Esophagus squamous epithelium (tissue), 5 donors: ENCODE measurements around the gene LRRIQ1. TPM values are rescaled to one million over a fixed set of nuclear protein-coding genes. Genes with fewer than 3 reads are reported as not detected.

Experiments
- DNase-seq: peaks from one replicate; lab custom pipeline; 2025; lab: John Stamatoyannopoulos, UW
- H3K27ac ChIP-seq, 4 donors: fragments of 200-600 bp; sonication (generic); one replicate each; pipeline ENCODE4 v1.5.1; 2016 to 2019; ENCODE audit warnings: mild to moderate bottlenecking in 1 of 4
- H3K27me3 ChIP-seq, 4 donors: fragments of 200-600 bp; sonication (generic); 1 replicate in 3 of 4; 2 replicates in 1 of 4; pipeline versions ENCODE4 v1.5.1 to v1.6.0; 2017 to 2021; ENCODE audit warnings: antibody characterized with exemption in 1 of 4
- H3K36me3 ChIP-seq, 3 donors: fragments of 200-600 bp; sonication (generic); one replicate each; pipeline ENCODE4 v1.5.1; 2016 to 2019
- H3K4me1 ChIP-seq, 3 donors: fragments of 200-600 bp; sonication (generic); one replicate each; pipeline ENCODE4 v1.5.1; 2017 to 2019
- H3K4me3 ChIP-seq, 4 donors: fragments of 200-600 bp; sonication (generic); 1 replicate in 3 of 4; 2 replicates in 1 of 4; pipeline ENCODE4 v1.5.1; 2016 to 2019; ENCODE audit warnings: mild to moderate bottlenecking in 2 of 4, moderate library complexity in 1 of 4
- H3K9me3 ChIP-seq, 3 donors: fragments of 200-600 bp; sonication (generic); one replicate each; pipeline ENCODE4 v1.5.1; 2016 to 2019
- POLR2A ChIP-seq, 4 donors: fragments of 450-650 bp; IDR thresholded peaks; one replicate each; pipeline ENCODE4 v1.6.1; 2017; ENCODE audit warnings: antibody characterized with exemption in 4 of 4, mild to moderate bottlenecking in 4 of 4, moderate library complexity in 3 of 4
- WGBS, 2 donors: methylation state at CpG; one replicate each; pipeline ENCODE4 v1.1.5; 2018; 5-methylcytosine and 5-hydroxymethylcytosine counted together
- intact Hi-C: fragments of 100-400 bp; cut with DNase I; formaldehyde crosslinking; loops from one replicate; pipeline ENCODE4 v1.15.0; 2022
- total RNA-seq, 4 donors: library from RNA; depleted of rRNA; stranded (reverse); fragments of >200 nt; gene quantifications; one replicate each; pipeline ENCODE4 v1.1.0, GENCODE V29; 2016
- TF ChIP-seq, protein P1 (sequence below), 6 experiments: fragments of 450-650 bp in 4 of 6; fragments of 200-600 bp in 2 of 6; sonication (generic) in 2 of 6; IDR thresholded peaks; one replicate each; pipeline ENCODE4 v1.5.1; 2016 to 2019; ENCODE audit warnings: antibody characterized with exemption in 6 of 6, mild to moderate bottlenecking in 4 of 6, moderate library complexity in 4 of 6
- donor health status: DM: yes; HTN: yes; CAD: no.

The LRRIQ1 gene
- total RNA-seq, 4 donors from 2014 or later, result 0.09 TPM; not detected in 3

DNA sequence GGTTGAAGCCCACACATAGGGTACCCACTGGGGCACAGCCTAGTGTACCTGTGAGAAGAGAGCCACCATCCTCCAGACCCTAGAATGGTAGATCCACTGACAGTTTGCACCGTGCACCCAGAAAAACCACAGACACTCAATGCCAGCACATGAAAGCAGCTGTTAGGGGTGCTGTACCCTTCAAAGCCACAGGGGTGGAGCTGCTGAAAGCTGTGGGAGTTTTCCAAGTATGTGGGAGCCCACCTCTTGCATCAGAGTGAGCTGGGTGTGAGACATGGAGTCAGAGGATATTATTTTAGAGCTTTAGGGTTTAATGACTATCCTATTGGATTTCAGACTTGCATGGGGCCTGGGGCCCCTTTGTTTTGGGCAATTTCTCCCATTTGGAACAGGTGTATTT is 30.5 kb upstream of the LRRIQ1 start:
- TF ChIP-seq POLR2A (IDR thresholded peaks at IDR 0.05), result no peak
- TF ChIP-seq, protein P1, sequence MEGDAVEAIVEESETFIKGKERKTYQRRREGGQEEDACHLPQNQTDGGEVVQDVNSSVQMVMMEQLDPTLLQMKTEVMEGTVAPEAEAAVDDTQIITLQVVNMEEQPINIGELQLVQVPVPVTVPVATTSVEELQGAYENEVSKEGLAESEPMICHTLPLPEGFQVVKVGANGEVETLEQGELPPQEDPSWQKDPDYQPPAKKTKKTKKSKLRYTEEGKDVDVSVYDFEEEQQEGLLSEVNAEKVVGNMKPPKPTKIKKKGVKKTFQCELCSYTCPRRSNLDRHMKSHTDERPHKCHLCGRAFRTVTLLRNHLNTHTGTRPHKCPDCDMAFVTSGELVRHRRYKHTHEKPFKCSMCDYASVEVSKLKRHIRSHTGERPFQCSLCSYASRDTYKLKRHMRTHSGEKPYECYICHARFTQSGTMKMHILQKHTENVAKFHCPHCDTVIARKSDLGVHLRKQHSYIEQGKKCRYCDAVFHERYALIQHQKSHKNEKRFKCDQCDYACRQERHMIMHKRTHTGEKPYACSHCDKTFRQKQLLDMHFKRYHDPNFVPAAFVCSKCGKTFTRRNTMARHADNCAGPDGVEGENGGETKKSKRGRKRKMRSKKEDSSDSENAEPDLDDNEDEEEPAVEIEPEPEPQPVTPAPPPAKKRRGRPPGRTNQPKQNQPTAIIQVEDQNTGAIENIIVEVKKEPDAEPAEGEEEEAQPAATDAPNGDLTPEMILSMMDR (IDR thresholded peaks at IDR 0.05), result no peak
- H3K4me3 ChIP-seq, result no peak overlapping the region
- H3K9me3 ChIP-seq, result no peaks in the 10 kb centered on the region
- H3K27me3 ChIP-seq, result no peaks in the 10 kb centered on the region
- intact Hi-C loops, result no loop called here
- no CpG with 5 or more reads among the region's 1 CpG for WGBS, 2 donors
- peaks cover 0 to 6% (median 0%) of the 10 kb centered on the region in 3 donors for H3K4me1 ChIP-seq
- no peak overlapping the region for H3K27ac ChIP-seq
- DNase-seq, result no peak
- H3K36me3 ChIP-seq, result no peaks in the 10 kb centered on the region

DNA sequence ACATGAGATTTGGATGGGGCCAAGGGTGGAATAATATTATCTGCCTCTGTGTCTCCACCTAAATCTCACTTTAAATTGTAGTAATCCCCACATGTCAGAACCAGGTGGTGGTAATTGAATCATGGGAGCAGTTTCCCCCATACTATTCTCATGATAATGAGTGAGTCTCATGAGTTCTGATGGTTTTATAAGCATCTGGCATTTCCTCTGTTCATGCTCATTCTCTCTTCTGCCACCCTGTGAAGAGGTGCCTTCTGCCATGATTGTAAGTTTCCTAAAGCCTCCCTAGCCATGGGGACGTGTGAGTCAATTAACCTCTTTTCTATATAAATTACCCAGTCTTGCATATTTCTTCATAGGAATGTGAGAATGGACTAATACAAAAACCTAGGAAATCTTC is 29.9 kb upstream of the LRRIQ1 start:
- Histone ChIP-seq H3K4me3 (no peak overlapping the region), H3K4me1 (peaks cover 0 to 6% (median 0%) of the 10 kb centered on the region in 3 donors), H3K9me3 (no peaks in the 10 kb centered on the region), H3K36me3 (no peaks in the 10 kb centered on the region), H3K27me3 (no peaks in the 10 kb centered on the region), H3K27ac (no peak overlapping the region)
- intact Hi-C loops, result no loop called here
- 75 to 81% methylated on average over 1 of the region's 1 CpG for WGBS, 2 donors
- DNase-seq, result no peak
- TF ChIP-seq, protein P1 (IDR thresholded peaks at IDR 0.05), result no peak
- no peak for TF ChIP-seq POLR2A (IDR thresholded peaks at IDR 0.05)

DNA sequence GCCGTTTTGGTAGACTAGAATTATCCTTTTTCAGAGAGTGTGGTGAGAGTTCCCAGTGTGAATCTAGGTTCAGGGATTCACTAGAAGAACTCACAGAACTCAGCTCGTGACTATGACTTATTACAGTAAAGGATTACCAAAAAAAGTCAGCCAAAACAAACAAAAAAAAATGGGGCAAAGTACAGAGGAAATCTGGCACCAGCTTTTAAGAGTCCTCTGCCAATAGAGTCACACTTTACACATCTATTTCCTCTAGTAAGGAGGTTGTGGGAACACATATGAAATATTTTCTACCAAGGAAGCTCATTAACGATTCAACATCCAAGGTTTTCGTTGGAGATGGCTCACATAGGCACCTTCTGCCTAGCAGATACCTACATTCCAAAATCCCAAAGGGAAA is 28.3 kb upstream of the LRRIQ1 start:
- Histone ChIP-seq H3K4me1 (peaks cover 0 to 6% (median 0%) of the 10 kb centered on the region in 3 donors), H3K9me3 (no peaks in the 10 kb centered on the region), H3K36me3 (no peaks in the 10 kb centered on the region), H3K27ac (no peak overlapping the region), H3K4me3 (no peak overlapping the region), H3K27me3 (no peaks in the 10 kb centered on the region)
- intact Hi-C loops, result no loop called here
- no peak for DNase-seq
- no peak for TF ChIP-seq POLR2A (IDR thresholded peaks at IDR 0.05)
- 14 to 25% methylated on average over 4 of the region's 4 CpGs for WGBS, 2 donors

DNA sequence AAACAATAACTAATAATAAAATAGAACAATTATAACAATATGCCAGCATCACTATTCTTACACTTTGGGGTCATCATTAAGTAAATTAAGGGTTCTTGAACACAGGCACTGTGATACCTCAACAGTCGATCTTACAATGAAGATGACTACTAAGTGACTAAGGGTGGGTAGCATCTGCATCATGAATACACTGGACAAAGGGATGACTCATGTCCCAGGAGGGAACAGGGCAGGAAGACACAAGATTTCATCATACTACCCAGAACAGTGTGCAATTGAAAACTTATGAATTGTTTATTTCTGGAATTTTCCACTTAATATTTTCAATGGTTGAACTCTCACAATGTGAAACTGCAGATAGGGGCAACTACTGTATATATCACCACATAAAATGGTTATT is 19.7 kb upstream of the LRRIQ1 start:
- WGBS, 2 donors, result 14 to 30% methylated on average over 1 of the region's 1 CpG
- no peak overlapping the region for H3K4me3 ChIP-seq
- no peak for DNase-seq
- intact Hi-C loops, result no loop called here
- no peaks in the 10 kb centered on the region for H3K4me1 ChIP-seq
- no peaks in the 10 kb centered on the region for H3K36me3 ChIP-seq
- H3K27ac ChIP-seq, result no peak overlapping the region
- TF ChIP-seq POLR2A (IDR thresholded peaks at IDR 0.05), result no peak
- TF ChIP-seq, protein P1 (IDR thresholded peaks at IDR 0.05), result no peak
- no peaks in the 10 kb centered on the region for H3K27me3 ChIP-seq
- H3K9me3 ChIP-seq, result no peaks in the 10 kb centered on the region

DNA sequence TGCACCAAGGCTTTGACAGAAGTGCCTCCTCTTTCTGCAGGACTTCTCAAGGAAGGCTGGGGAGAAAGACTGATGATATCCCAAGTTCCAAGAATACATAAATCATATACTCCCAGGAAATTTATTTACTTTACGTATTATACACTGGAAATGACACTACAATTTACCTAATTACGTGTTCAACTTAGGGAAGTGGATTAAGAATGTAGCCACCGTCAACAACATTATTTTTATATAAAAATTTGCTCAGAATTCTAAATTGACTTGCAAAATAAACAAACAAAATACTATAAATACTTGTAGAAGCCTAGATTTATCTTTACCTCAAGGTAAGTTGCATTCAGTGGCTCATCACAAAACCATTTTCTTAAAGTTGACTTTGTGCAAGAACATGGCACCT is 19.0 kb upstream of the LRRIQ1 start:
- H3K4me1 ChIP-seq, result no peaks in the 10 kb centered on the region
- no peaks in the 10 kb centered on the region for H3K9me3 ChIP-seq
- no peak for TF ChIP-seq POLR2A (IDR thresholded peaks at IDR 0.05)
- TF ChIP-seq, protein P1 (IDR thresholded peaks at IDR 0.05), result no peak
- WGBS, 2 donors, result 72 to 85% methylated on average over 3 of the region's 3 CpGs
- H3K36me3 ChIP-seq, result no peaks in the 10 kb centered on the region
- no peaks in the 10 kb centered on the region for H3K27me3 ChIP-seq
- no peak overlapping the region for H3K27ac ChIP-seq
- intact Hi-C loops, result no loop called here
- H3K4me3 ChIP-seq, result no peak overlapping the region
- no peak for DNase-seq

DNA sequence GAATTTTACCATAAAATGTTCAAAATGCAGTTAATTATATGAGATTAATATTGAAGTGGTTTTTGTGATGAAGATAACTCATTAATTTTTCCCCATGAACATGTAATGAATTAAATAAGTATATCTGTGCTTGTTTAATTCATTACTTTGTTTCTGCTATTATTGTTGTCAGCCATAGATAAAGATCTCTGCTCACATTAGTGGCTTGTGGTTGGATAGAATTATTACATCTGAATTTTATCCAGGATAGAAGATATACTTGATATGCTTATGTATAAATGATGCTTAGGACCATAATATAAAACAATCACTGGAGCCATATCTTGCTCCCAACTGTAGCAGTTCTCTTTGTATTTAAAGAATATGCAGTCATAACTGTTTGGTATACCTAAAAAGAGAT is 18.5 kb upstream of the LRRIQ1 start:
- Histone ChIP-seq H3K4me1 (no peaks in the 10 kb centered on the region), H3K36me3 (no peaks in the 10 kb centered on the region), H3K9me3 (no peaks in the 10 kb centered on the region), H3K27ac (no peak overlapping the region), H3K27me3 (no peaks in the 10 kb centered on the region), H3K4me3 (no peak overlapping the region)
- TF ChIP-seq, protein P1 (IDR thresholded peaks at IDR 0.05), result no peak
- TF ChIP-seq POLR2A (IDR thresholded peaks at IDR 0.05), result no peak
- intact Hi-C loops, result no loop called here
- no peak for DNase-seq
